DND-41 (cell line): ENCODE data around the gene BCAS3.

Experiments used
- ATAC-seq: fragments of 200-7000 bp; cut with Tn5 transposase; 3 replicates; pipeline ENCODE4 v1.9.1; 2021; ENCODE audit warnings: low read depth; ENCODE audit not compliant: insufficient read depth
- DNase-seq: peaks from one replicate; pipeline ENCODE4 v3.0.0-alpha.2; 2020
- H2AFZ ChIP-seq: 2 replicates; pipeline ENCODE4 v1.6.0; 2012; ENCODE audit warnings: low read depth, low read length
- H3K27ac ChIP-seq: 2 replicates; pipeline ENCODE4 v1.5.1; 2012; ENCODE audit warnings: low read length, inconsistent platforms
- H3K27me3 ChIP-seq: fragments of 200-600 bp; sonication (generic); 2 replicates; pipeline ENCODE4 v1.6.0; 2012; ENCODE audit warnings: low read length, mild to moderate bottlenecking, inconsistent platforms; ENCODE audit not compliant: insufficient read depth, poor library complexity
- H3K36me3 ChIP-seq: 2 replicates; pipeline ENCODE4 v1.5.1; 2012; ENCODE audit warnings: low read length, inconsistent platforms; ENCODE audit not compliant: insufficient read depth
- H3K4me1 ChIP-seq: 2 replicates; pipeline ENCODE4 v1.5.1; 2012; ENCODE audit warnings: mild to moderate bottlenecking, low read length; ENCODE audit not compliant: insufficient read depth
- H3K4me2 ChIP-seq: 2 replicates; pipeline ENCODE4 v1.6.0; 2012; ENCODE audit warnings: mild to moderate bottlenecking, moderate library complexity, low read length, inconsistent platforms; ENCODE audit not compliant: insufficient read depth
- H3K4me3 ChIP-seq, 2 experiments: fragments of 200-600 bp in 1 of 2; shearing (Covaris generic) in 1 of 2; 2 replicates each; pipeline ENCODE4 v1.5.1; 2012 to 2016; ENCODE audit warnings: inconsistent platforms in 2 of 2, low read length in 2 of 2, mild to moderate bottlenecking in 2 of 2, low read depth in 1 of 2, moderate library complexity in 1 of 2
- H3K79me2 ChIP-seq: 2 replicates; pipeline ENCODE4 v1.6.0; 2012; ENCODE audit warnings: low read length, inconsistent platforms; ENCODE audit not compliant: insufficient read depth
- H3K9ac ChIP-seq: 2 replicates; pipeline ENCODE4 v1.6.0; 2012; ENCODE audit warnings: low read depth, mild to moderate bottlenecking, inconsistent platforms, low read length, moderate library complexity
- H3K9me3 ChIP-seq: 2 replicates; pipeline ENCODE4 v1.5.1; 2012; ENCODE audit warnings: low read length, moderate library complexity, mild to moderate bottlenecking, inconsistent platforms; ENCODE audit not compliant: insufficient read depth, severe bottlenecking
- H4K20me1 ChIP-seq: 2 replicates; pipeline ENCODE4 v1.6.0; 2012; ENCODE audit warnings: low read length; ENCODE audit not compliant: insufficient read depth
- CTCF ChIP-seq: IDR thresholded peaks from 2 replicates; pipeline ENCODE4 v1.5.1; 2012; ENCODE audit warnings: borderline replicate concordance, low read length, moderate library complexity, mild to moderate bottlenecking; ENCODE audit not compliant: poor library complexity, severe bottlenecking; ENCODE audit errors: extremely low read depth
- EZH2 ChIP-seq: IDR thresholded peaks from 3 replicates; pipeline ENCODE4 v1.6.1; 2012; ENCODE audit warnings: borderline replicate concordance, low read depth, mild to moderate bottlenecking, moderate library complexity, low read length, inconsistent platforms; ENCODE audit not compliant: severe bottlenecking

The BCAS3 gene

GRCh38 chr17:61202564-61202963 lies 524.9 kb downstream of the BCAS3 start:
- no peaks in the 10 kb centered on the region for H3K9me3 ChIP-seq
- H3K36me3 ChIP-seq, result no peaks in the 10 kb centered on the region
- ATAC-seq, result no peak
- H4K20me1 ChIP-seq, result no peaks in the 10 kb centered on the region
- no peak overlapping the region for H3K27ac ChIP-seq
- H3K4me3 ChIP-seq, result no peak overlapping the region
- no peaks in the 10 kb centered on the region for H3K4me1 ChIP-seq
- no peak overlapping the region for H2AFZ ChIP-seq
- no peak overlapping the region for H3K9ac ChIP-seq
- TF ChIP-seq EZH2 (no peak), CTCF (no peak)
- no peaks in the 10 kb centered on the region for H3K79me2 ChIP-seq
- H3K27me3 ChIP-seq, result no peaks in the 10 kb centered on the region
- H3K4me2 ChIP-seq, result no peak overlapping the region
- no peak for DNase-seq

GRCh38 chr17:61203671-61204131 lies 526.0 kb downstream of the BCAS3 start:
- no peak for ATAC-seq

GRCh38 chr17:61204456-61204855 lies 526.8 kb downstream of the BCAS3 start:
- ATAC-seq (no peak), DNase-seq (no peak)
- H3K27ac ChIP-seq, result no peak overlapping the region
- H4K20me1 ChIP-seq, result no peaks in the 10 kb centered on the region
- TF ChIP-seq CTCF (no peak), EZH2 (no peak)
- H3K4me2 ChIP-seq, result no peak overlapping the region
- H3K9ac ChIP-seq, result no peak overlapping the region
- no peaks in the 10 kb centered on the region for H3K9me3 ChIP-seq
- H3K4me3 ChIP-seq, result no peak overlapping the region
- H3K79me2 ChIP-seq, result no peaks in the 10 kb centered on the region
- no peaks in the 10 kb centered on the region for H3K27me3 ChIP-seq
- no peaks in the 10 kb centered on the region for H3K4me1 ChIP-seq
- H2AFZ ChIP-seq, result no peak overlapping the region
- H3K36me3 ChIP-seq, result no peaks in the 10 kb centered on the region

More at GRCh38 chr17:61203671-61204131, 526.0 kb downstream of the BCAS3 start:
- no peak overlapping the region for H3K27ac ChIP-seq
- H3K4me3 ChIP-seq, result no peak overlapping the region
- DNase-seq, result no peak
- no peak for TF ChIP-seq CTCF
- TF ChIP-seq EZH2, result no peak
- H3K9me3 ChIP-seq, result no peaks in the 10 kb centered on the region
- H3K4me2 ChIP-seq, result no peak overlapping the region
- no peak overlapping the region for H2AFZ ChIP-seq
- H3K79me2 ChIP-seq, result no peaks in the 10 kb centered on the region
- H3K36me3 ChIP-seq, result no peaks in the 10 kb centered on the region
- H4K20me1 ChIP-seq, result no peaks in the 10 kb centered on the region
- no peaks in the 10 kb centered on the region for H3K27me3 ChIP-seq
- H3K4me1 ChIP-seq, result no peaks in the 10 kb centered on the region
- no peak overlapping the region for H3K9ac ChIP-seq

- H4K20me1 ChIP-seq, result no peaks in the 10 kb centered on the region
- no peaks in the 10 kb centered on the region for H3K27me3 ChIP-seq
- no peaks in the 10 kb centered on the region for H3K4me1 ChIP-seq
- no peaks in the 10 kb centered on the region for H3K36me3 ChIP-seq
- H3K9me3 ChIP-seq, result no peaks in the 10 kb centered on the region
- no peak overlapping the region for H3K9ac ChIP-seq
- no peak overlapping the region for H2AFZ ChIP-seq
- ATAC-seq (no peak), DNase-seq (no peak)
- no peak overlapping the region for H3K4me2 ChIP-seq
- H3K27ac ChIP-seq, result no peak overlapping the region
- H3K79me2 ChIP-seq, result no peaks in the 10 kb centered on the region
- TF ChIP-seq CTCF (no peak), EZH2 (no peak)
- H3K4me3 ChIP-seq, result no peak overlapping the region
Observed at GRCh38 chr17:61205401-61205800, 527.8 kb downstream of the BCAS3 start.
